OCI-LY3 (cell line): ENCODE results near the gene ARHGAP27.
"Not testable (repeated sequence)": the region's sequence is repeated elsewhere in the genome, so short reads cannot be mapped to it uniquely, and the experiment has no call there.

ENCODE experiments used
- H2AFZ ChIP-seq: fragments of 200-600, 300-600 bp; shearing (Covaris generic); 2 replicates; pipeline ENCODE4 v1.6.0; 2014; ENCODE audit warnings: antibody characterized with exemption, low read depth, low read length
- H3K27ac ChIP-seq: fragments of 200-600, 300-600 bp; sonication (generic); 2 replicates; pipeline ENCODE4 v1.5.1; 2014; ENCODE audit warnings: mild to moderate bottlenecking, low read length, moderate library complexity, mixed read lengths
- H3K27me3 ChIP-seq: fragments of 200-600, 300-600 bp; sonication (generic); 2 replicates; pipeline ENCODE4 v1.6.1; 2014; ENCODE audit warnings: low read depth, low read length, mixed read lengths
- H3K36me3 ChIP-seq: fragments of 200-600, 300-600 bp; sonication (generic); replicated peaks from 2 replicates; pipeline ENCODE3; 2014; ENCODE audit warnings: low read depth, low read length, mixed read lengths
- H3K4me1 ChIP-seq: fragments of 300-600, 200-600 bp; sonication (generic); 2 replicates; pipeline ENCODE4 v1.6.1; 2014; ENCODE audit warnings: low read length, mixed read lengths
- H3K4me2 ChIP-seq: fragments of 200-600, 300-600 bp; sonication (generic); 2 replicates; pipeline ENCODE4 v1.6.1; 2014; ENCODE audit warnings: low read length, mixed read lengths
- H3K4me3 ChIP-seq: fragments of 300-600, 200-600 bp; sonication (generic); 2 replicates; pipeline ENCODE4 v1.5.1; 2014; ENCODE audit warnings: antibody characterized with exemption, mild to moderate bottlenecking, low read length, moderate library complexity
- H3K79me2 ChIP-seq: fragments of 300-600, 200-600 bp; shearing (Covaris generic); 2 replicates; pipeline ENCODE4 v1.6.1; 2014; ENCODE audit warnings: mild to moderate bottlenecking, low read length, mixed read lengths
- H3K9ac ChIP-seq: fragments of 300-600, 200-600 bp; shearing (Covaris generic); 2 replicates; pipeline ENCODE4 v1.6.0; 2014; ENCODE audit warnings: mild to moderate bottlenecking, low read length, moderate library complexity
- H3K9me3 ChIP-seq: fragments of 200-600, 300-600 bp; shearing (Covaris generic); 2 replicates; pipeline ENCODE4 v1.6.1; 2014; ENCODE audit warnings: low read length, mixed read lengths; ENCODE audit not compliant: insufficient read depth
- H4K20me1 ChIP-seq: fragments of 200-600, 300-600 bp; sonication (generic); 2 replicates; pipeline ENCODE4 v1.6.1; 2016; ENCODE audit warnings: low read length, mixed read lengths; ENCODE audit not compliant: insufficient read depth

ARHGAP27 gene

DNA sequence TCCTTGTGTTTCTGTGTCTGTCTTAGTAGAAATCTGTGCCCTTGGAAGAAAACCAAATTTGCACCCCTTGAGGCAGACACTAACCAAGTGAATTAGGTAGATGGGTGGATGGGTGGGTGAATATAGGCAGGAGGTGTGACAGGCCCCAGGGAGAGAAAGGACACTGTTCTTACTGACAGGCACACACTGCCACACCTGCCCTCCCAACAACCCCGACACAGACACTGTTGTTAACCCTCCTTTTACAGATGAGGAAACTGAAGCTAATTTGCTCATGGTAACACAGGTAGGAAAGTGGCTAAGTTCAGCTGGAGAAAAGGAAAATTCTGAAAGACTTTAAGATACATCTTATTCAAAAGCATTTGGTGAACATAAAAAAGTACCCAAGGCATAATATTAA, 15.8 kb upstream of the ARHGAP27 start:
- not testable (repeated sequence) for H2AFZ ChIP-seq, H3K9me3 ChIP-seq, H3K79me2 ChIP-seq, H4K20me1 ChIP-seq, H3K4me1 ChIP-seq, H3K36me3 ChIP-seq, H3K9ac ChIP-seq, H3K27me3 ChIP-seq, H3K27ac ChIP-seq, H3K4me2 ChIP-seq, H3K4me3 ChIP-seq

DNA sequence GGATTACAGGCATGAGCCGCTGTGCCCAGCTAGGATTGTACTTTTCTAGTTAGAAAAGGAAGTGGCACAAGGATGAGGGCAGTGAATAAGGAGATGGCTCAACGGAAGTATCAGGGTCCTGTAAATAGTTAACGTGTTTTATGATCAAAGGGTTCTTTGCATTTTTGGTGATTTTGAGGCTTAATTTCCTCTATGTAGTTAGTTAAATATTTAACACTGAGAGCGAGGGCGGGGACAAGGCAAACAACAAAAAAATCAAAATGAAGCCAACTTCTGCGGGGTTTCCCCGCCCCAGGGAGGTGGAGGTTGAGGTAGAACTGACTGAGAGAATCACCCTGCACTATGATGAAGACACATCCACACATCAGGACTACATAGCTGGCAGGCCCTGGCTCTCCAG, 15.4 kb upstream of the ARHGAP27 start:
- H3K4me3 ChIP-seq, H3K27ac ChIP-seq, H4K20me1 ChIP-seq, H3K9me3 ChIP-seq, H3K36me3 ChIP-seq, H3K79me2 ChIP-seq, H2AFZ ChIP-seq, H3K27me3 ChIP-seq, H3K4me1 ChIP-seq, H3K9ac ChIP-seq, H3K4me2 ChIP-seq: not testable (repeated sequence)

DNA sequence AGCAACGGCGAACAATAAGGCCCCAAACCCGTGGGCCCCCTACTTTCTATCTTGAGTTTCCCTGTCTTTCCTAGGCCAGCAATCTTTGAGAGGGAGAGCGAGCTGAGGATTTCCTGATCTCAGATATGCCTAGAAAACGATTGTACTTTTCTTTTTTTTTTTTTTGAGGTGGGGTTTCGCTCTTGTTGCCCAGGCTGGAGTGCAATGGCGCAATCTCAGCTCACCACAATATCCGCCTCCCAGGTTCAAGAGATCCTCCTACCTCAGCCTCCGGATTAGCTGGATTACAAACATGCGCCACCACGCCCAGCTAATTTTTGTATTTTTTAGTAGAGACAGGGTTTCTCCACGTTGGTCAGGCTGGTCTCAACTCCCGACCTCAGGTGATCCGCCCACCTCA, 15.0 kb upstream of the ARHGAP27 start:
- not testable (repeated sequence) for H3K27me3 ChIP-seq, H3K36me3 ChIP-seq, H3K27ac ChIP-seq, H3K79me2 ChIP-seq, H3K4me3 ChIP-seq, H2AFZ ChIP-seq, H3K9me3 ChIP-seq, H3K9ac ChIP-seq, H3K4me1 ChIP-seq, H3K4me2 ChIP-seq, H4K20me1 ChIP-seq

DNA sequence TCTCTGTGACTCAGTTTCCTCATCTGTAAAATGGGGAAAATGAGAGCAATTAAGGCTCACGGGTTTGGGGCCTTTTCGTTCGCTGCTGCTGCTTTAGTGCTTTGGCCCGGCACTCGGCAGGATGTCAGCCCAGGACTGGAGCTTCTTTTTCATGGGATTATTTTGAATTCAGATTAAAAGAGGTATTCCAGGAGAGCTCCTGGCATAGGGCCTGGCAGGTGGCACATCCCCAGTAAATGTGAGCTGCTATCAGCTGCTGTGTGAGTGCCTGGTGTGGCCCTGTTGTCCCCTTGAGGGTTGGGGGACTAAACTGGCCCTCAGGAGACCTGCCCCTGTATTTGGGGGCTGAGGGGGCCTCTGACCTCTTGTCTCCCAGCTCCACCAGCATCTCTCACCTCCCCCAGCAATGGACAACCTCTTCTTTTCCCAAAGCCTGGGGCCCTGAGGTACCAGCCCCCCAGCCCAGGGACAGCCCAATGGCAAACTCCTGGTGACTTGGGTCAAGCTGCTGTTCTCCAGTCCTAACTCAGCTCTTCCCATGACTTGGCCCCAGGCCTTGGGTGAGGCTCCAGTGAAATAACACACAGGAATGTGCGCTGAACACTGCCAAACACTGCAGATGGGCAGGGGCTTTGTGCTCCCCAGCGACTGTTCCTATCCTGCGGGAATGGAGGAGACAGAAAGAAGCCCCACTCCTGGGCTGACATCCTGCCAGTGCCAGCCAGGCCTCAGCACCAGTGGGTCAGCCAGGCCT, 14.4 kb upstream of the ARHGAP27 start:
- not testable (repeated sequence) for H3K27ac ChIP-seq, H3K4me1 ChIP-seq, H4K20me1 ChIP-seq, H3K79me2 ChIP-seq, H3K36me3 ChIP-seq, H3K27me3 ChIP-seq, H3K9ac ChIP-seq, H3K4me2 ChIP-seq, H3K4me3 ChIP-seq, H3K9me3 ChIP-seq, H2AFZ ChIP-seq

DNA sequence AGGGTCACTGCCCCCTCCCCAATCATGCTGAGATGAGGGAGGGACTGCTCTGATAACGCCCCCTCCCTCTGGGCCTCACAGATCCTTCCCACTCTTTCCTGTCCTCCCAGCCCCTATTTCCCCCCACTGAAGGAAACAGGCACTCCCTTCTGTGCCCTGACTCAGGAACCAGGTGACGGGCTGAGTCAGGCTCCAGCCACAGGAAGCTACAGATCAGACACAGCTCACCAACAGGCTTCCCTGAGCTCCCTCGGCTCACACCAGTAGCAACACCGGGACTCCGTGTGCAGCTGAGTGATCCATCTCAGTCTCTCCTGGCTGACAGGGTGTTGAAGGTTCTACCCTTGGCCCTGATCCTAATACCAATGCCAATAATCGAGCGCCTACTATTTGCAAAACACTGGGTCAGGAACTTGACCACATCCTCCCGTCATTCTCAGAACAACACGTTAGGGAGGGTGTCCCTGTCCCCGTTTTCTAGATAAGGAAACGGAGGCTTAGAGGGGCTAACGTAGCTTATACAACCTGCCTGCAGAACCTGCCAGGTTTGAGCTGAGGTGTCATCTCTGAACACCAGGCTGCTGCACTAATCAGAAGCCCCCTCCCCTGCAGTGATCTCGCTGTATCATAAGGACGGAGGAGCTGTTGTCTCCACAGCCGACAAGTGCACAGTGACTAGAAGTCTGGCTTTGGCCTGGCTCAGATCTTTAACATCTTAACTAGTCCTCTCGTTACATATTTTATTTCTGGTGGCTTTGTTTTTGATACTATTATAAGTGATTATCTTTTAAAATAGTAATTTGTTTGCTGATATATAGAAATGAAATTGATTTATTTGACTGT, 13.5 kb upstream of the ARHGAP27 start:
- not testable (repeated sequence) for H4K20me1 ChIP-seq, H3K9me3 ChIP-seq, H2AFZ ChIP-seq, H3K27ac ChIP-seq, H3K27me3 ChIP-seq, H3K36me3 ChIP-seq, H3K79me2 ChIP-seq, H3K9ac ChIP-seq, H3K4me2 ChIP-seq, H3K4me3 ChIP-seq, H3K4me1 ChIP-seq

DNA sequence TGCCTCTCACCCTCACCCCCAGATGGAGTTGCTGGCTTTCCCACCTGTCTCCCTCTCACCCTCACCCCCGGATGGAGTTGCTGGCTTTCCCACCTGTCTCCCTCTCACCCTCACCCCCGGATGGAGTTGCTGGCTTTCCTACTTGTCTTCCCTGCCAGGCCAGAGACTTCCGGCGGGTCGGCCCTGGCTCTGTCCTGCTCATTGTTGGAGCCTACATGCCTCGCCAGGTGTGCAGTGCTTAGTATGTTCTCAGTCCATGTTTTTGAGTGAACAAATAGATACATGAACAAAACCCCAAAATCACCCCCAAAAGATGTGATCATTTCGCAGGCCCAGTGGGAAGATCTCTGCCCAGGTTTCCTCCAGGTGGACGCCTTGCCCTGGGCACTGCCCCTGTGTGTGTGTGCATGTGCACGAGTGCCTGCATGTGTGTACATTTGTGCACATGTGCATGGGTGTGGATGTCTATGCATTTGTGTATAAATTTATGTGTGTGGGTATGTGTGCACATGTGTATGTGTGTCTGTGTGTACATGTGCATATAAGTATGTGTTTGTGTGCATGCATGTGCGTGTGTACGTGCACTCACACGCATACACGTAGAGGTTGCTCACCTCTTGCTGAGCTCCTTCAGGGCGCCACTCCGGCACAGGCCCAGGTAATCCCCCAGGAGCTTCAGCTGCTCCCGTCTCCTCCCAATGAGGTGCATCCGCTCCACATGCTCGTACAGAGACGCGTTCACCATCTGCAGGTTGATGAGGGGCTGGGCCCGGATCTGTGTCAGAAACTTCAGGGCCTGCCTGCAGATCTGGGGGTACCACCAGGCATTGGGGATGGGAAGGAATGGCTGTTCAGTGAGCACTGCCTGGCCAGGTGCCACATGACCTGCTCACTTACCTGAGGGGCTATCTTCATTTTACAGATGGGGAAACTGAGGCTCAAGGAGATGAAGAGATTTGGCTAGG, 12.5 kb upstream of the ARHGAP27 start:
- H2AFZ ChIP-seq, H3K27me3 ChIP-seq, H3K9ac ChIP-seq, H3K27ac ChIP-seq, H3K4me3 ChIP-seq, H3K4me2 ChIP-seq, H3K9me3 ChIP-seq, H3K79me2 ChIP-seq, H4K20me1 ChIP-seq, H3K4me1 ChIP-seq, H3K36me3 ChIP-seq: not testable (repeated sequence)

DNA sequence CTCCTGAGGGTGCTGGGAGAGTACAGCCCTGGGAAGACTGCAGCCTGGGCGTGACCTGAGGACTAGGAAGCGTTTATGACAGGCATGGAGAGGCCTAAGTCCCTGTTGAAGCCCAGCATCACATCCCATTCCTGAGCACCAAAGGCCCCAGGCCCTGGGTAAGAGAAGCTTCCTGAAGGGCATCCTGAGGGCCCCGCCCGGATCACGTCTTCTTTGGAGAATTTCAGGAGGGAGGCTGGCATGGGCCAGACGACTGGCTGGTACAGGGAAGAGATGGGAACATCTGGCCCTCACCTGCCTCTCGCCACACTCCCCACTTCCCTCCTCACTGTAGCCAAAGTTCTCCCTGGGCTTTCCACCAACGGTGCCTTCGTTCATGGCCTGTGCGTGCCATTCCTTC, 11.6 kb upstream of the ARHGAP27 start:
- not testable (repeated sequence) for H3K4me2 ChIP-seq

DNA sequence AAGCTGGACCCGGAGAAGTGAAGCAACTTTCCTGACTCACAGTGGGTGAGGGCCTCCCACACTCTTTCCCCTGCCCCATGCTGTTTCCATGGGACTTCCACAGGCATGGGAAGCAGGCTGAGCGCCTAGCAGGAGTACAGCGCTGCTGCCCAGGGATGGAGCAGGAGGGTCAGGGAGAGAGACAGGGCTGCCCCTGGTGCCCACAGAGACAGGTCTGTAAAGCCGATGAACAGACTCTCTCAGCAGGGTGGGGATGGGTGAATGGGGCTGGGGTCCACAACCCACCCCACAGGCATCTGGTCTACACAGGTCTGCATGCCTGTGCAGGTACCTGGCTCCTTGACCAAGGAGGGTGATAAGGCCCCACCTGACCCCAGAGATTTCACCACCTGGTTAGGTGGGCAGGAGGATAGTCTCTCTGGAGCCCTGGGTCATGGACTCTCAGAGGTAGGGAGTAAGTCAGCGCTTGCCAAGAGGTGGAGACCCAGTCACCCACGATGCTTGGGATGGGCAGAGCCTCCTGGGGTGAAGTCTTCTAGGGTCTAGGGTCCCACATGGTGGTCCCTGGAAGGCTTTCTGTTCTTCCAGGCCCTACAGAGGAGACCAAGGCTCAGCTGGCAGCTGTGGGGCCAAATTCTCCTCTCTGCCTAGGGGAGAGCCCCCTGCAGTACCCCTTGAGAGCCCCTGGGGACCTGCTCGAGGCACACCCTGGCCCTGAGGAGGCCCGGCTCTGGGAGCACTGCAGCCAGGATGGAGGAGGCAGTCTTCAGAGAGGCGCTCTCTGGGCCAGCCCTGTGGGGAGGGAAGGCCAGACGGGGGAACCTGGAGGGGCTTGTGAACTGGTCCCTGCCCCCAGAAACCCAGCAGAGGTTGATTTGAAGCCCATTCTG, 10.9 kb upstream of the ARHGAP27 start:
- not testable (repeated sequence) for H3K27me3 ChIP-seq, H3K27ac ChIP-seq, H4K20me1 ChIP-seq, H3K4me3 ChIP-seq, H3K9ac ChIP-seq, H3K9me3 ChIP-seq, H3K4me2 ChIP-seq, H2AFZ ChIP-seq, H3K4me1 ChIP-seq, H3K36me3 ChIP-seq, H3K79me2 ChIP-seq

More for the DNA sequence above, 11.6 kb upstream of the ARHGAP27 start:
- not testable (repeated sequence) for H3K4me1 ChIP-seq, H4K20me1 ChIP-seq, H3K9me3 ChIP-seq, H3K27ac ChIP-seq, H3K79me2 ChIP-seq, H3K36me3 ChIP-seq, H3K27me3 ChIP-seq, H2AFZ ChIP-seq, H3K4me3 ChIP-seq, H3K9ac ChIP-seq
